ENCODE results near the gene SNCAIP.

DNA sequence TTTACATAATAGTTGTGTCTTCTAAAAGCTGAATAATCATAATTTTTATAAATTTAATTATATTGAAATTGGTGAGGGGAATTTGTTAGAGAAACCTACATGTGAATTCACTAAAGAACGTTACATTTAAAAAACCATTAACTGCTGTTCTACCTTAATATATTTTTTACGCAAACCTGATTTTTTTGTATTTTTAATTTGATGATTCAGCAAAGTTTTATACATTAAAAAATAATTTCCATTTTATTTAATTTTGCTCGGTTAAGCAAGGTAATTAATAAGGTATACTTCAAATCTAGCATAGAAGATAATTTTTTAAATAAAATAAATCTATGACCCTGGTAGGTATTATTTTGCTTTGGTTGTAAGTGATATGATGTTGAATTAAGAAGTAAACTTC lies 114.3 kb downstream of the SNCAIP start:
- TF ChIP-seq, protein P1, sequence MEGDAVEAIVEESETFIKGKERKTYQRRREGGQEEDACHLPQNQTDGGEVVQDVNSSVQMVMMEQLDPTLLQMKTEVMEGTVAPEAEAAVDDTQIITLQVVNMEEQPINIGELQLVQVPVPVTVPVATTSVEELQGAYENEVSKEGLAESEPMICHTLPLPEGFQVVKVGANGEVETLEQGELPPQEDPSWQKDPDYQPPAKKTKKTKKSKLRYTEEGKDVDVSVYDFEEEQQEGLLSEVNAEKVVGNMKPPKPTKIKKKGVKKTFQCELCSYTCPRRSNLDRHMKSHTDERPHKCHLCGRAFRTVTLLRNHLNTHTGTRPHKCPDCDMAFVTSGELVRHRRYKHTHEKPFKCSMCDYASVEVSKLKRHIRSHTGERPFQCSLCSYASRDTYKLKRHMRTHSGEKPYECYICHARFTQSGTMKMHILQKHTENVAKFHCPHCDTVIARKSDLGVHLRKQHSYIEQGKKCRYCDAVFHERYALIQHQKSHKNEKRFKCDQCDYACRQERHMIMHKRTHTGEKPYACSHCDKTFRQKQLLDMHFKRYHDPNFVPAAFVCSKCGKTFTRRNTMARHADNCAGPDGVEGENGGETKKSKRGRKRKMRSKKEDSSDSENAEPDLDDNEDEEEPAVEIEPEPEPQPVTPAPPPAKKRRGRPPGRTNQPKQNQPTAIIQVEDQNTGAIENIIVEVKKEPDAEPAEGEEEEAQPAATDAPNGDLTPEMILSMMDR (IDR thresholded peaks at IDR 0.05) = no peak
- no peak for TF ChIP-seq POLR2A (IDR thresholded peaks at IDR 0.05)

All from prostate gland (tissue), 2 donors.